GM13977 (cell line): Measurements from ENCODE around the gene MTA3.
A peak's percentile ranks its signal among the peaks of the same experiment; 100 is the strongest.

ENCODE experiments used
- DNase-seq: peaks from one replicate; pipeline ENCODE4 v3.0.0; 2012; ENCODE audit warnings: low spot score
- CTCF ChIP-seq: IDR thresholded peaks from 2 replicates; pipeline ENCODE4 v1.5.1; 2012; ENCODE audit warnings: mild to moderate bottlenecking, control low read depth; ENCODE audit not compliant: insufficient read depth; ENCODE audit errors: extremely low read depth, missing control alignments
- in situ Hi-C: fragments of 300-500 bp; cut with MboI; formaldehyde crosslinking; loops from one replicate; pipeline ENCODE4 v1.12.0; 2022; ENCODE audit warnings: low sequenced_read_pairs, low pct_unique_long_range_greater_than_20kb, mixed read lengths, inconsistent platforms; ENCODE audit not compliant: unreplicated experiment

MTA3 gene

GRCh38 chr2:42747422-42747821, 179.0 kb downstream of the MTA3 start:
- in situ Hi-C loops, result no loop called here

GRCh38 chr2:42748840-42749239, 180.4 kb downstream of the MTA3 start:
- in situ Hi-C loops, result no loop called here
- DNase-seq, result no peak
- TF ChIP-seq CTCF, result no peak

More at GRCh38 chr2:42747422-42747821, 179.0 kb downstream of the MTA3 start:
- DNase-seq, result no peak
- TF ChIP-seq CTCF, result no peak

- in situ Hi-C loops, result no loop called here
- peak; percentile 69 for DNase-seq
Observed at GRCh38 chr2:42752314-42752713, 183.9 kb downstream of the MTA3 start.

GRCh38 chr2:42752816-42753813, 184.7 kb downstream of the MTA3 start:
- DNase-seq, result no peak
- no peak for TF ChIP-seq CTCF
- in situ Hi-C loops, result no loop called here

More at GRCh38 chr2:42752314-42752713, 183.9 kb downstream of the MTA3 start:
- TF ChIP-seq CTCF, result no peak

GRCh38 chr2:42754021-42754775, 185.8 kb downstream of the MTA3 start:
- in situ Hi-C loops, result no loop called here
- DNase-seq, result peak; percentile 53
- no peak for TF ChIP-seq CTCF

- no peak for TF ChIP-seq CTCF
- in situ Hi-C loops, result no loop called here
- no peak for DNase-seq
Observed at GRCh38 chr2:42754776-42755140, 186.3 kb downstream of the MTA3 start.
